HG03575 (cell line): ENCODE results near the gene FBXW7.
"Not testable (repeated sequence)": the region's sequence is repeated elsewhere in the genome, so short reads cannot be mapped to it uniquely, and the experiment has no call there.

ENCODE experiments used
- ATAC-seq: cut with Tn5 transposase; IDR thresholded peaks from one replicate; pipeline ENCODE4 v1.9.1; 2021; ENCODE audit not compliant: unreplicated experiment, insufficient number of reproducible peaks, low FRiP score; ENCODE audit errors: extremely low read depth

Gene FBXW7

GRCh38 chr4:152554742-152555141, 18.9 kb upstream of the FBXW7 start:
- no peak for ATAC-seq

DNA sequence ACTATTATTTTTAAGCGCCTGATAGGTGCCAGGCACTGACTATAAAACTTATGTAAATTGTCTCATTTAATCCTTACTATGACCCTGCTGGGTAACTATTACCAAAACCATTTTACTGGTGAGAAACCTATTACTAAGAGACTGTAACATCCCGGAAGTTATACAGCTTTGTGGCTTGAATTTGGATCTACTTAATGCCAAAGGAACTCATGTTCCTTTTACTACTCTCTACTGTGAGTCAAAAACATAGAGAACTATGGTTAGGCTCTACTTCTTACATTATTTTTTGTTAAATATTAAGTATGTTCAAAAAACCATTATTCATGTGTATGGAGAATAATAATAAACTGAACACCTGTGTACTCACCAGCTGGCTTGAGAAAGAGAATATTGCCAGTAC, 14.8 kb upstream of the FBXW7 start:
- not testable (repeated sequence) for ATAC-seq

DNA sequence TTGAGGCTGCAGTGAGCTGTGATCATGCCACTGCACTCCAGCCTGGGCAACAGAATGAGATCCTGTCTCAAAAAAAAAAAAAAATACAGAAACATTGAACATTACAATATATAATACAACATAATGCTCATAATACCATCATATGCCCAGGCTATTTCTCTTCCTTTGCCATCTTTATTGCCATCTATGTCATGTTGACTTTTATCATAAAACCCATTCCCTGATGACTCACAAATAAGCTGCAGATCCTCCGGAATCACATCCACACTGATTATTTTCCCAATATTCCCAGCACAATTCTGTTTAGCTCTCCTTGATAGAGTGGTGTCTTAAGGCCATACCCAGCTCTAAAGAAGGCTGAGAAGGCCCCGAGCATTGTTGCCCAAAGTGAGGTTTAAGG, 9.2 kb upstream of the FBXW7 start:
- ATAC-seq = no peak

DNA sequence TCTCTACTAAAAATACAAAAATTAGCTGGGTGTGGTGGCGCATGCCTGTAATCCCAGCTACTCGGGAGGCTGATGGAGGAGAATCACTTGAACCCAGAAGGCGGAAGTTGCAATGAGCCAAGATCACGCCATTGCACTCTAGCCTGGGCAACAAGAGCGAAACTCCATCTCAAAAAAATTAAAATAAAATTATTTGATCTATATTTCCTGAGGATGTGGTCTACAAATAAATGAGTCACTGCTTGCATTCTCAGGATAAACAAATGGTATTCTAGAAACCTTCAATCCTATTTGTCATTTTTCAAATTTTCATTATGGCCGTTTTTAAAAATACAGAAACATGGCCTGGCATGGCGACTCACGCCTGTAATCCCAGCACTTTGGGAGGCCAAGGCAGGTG, 8.6 kb upstream of the FBXW7 start:
- not testable (repeated sequence) for ATAC-seq

DNA sequence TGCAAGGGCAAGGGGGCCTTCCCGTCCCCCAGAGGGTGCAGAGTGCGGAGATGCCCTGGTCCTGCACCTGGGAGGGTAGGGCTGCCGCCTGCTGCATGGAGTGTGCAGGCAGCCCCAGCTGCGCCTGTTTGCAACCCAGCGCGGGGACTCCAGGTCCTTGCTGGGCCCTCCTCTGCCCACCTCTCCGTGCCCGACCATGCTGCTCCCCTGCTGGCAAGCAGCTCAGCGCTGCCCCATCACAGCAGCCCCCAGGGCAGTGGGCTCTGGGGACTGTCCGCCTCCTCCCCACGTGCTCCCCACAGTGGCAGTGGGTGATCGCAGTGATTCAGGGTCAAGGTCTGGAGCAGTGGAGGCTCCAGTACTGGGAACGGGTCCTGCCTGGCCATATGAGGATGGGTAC, 5.0 kb upstream of the FBXW7 start:
- no peak for ATAC-seq

- no peak for ATAC-seq
Measured at GRCh38 chr4:152540293-152540674, 4.4 kb upstream of the FBXW7 start.

DNA sequence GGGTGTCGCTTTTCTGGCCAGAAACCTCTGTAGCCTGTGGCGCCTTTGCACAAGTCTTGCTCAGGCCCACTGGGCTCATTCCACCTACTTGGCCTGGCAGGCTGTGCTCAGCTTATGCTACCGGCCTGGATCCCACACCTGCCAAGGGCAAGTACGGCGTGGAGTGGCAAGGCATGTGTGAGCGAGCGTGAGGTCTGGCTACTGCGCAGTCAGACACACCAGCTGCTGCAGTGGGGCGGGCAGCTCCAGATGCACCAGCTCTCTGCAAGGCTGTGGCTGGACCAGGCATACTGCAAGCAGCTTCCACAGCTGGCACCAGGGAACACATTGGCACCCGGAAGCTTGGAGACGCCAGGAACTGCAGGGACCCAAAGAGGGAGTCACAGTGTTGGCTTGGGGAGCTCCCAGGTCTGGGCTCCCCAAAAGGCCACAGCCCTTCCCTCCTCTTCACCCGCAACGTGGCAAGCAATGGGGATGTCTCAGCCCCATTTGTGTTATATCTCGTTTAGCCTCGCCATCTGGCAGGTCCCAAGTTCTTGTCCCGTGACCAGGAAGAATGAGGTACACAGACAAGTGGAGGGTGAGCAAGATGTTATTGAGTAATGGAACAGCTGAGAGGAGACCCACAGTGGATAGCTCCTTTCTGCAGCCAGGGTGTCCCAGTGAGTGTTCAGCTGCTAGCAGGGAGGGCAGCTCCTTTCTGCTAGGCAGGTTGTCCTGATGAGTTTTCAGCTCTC, 3.8 kb upstream of the FBXW7 start:
- ATAC-seq = no peak

- ATAC-seq = no peak
Measured at GRCh38 chr4:152537881-152538280, 2.0 kb upstream of the FBXW7 start.

DNA sequence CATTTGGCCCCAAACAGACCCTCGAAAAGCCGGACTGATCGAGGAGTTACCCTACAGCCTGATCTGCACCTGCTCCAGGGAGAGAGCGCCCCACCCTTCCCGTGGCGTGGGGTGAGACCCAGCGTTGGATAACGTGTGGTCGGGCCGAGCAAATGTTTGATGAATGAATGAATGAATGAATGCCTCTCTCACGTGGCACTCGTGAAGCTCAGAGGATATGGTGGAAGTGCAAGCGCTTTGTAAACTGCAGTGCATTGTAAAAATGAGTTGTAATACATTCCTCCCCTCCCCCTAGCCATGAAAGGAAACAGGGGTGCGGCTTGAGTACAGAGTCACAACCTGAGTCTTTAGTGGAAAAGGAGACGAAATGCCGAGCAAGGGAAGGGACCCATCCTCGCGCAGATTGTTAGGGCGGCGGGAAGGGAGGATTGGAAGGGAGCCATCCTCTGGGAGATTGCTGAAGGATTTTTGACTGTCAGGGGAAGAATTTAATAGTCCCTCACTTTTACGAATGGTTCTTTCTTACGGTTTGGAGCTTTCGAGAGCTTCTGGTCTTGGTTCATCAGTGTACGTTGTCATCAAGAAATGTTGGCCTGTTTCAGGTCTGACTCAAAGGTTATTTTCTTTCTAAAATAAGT, 772 bp upstream of the FBXW7 start:
- peak; percentile 13 for ATAC-seq

GRCh38 chr4:152535360-152535902, 461 bp downstream of the FBXW7 start:
- ATAC-seq = peak; percentile 2

- no peak for ATAC-seq
Measured at GRCh38 chr4:152534541-152535359, 1.1 kb downstream of the FBXW7 start.

DNA sequence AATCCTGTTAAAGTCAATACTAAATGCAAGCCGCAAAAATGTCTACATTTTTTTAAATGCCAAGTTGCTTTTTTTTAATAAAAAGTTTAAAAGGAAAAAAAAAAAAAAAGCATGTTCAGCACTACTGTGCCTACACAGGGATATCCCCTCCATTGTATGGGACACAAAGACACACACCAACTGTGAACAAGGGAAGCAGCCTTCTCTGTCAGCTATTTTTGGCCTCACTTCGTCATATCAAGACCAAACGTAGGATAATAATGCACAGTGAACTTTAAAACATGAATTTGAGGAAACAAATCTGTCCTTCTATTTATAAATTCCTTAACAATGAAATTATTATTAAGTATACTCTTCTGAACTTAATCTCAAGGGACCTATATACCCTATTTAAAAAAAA, 4.4 kb downstream of the FBXW7 start:
- no peak for ATAC-seq

DNA sequence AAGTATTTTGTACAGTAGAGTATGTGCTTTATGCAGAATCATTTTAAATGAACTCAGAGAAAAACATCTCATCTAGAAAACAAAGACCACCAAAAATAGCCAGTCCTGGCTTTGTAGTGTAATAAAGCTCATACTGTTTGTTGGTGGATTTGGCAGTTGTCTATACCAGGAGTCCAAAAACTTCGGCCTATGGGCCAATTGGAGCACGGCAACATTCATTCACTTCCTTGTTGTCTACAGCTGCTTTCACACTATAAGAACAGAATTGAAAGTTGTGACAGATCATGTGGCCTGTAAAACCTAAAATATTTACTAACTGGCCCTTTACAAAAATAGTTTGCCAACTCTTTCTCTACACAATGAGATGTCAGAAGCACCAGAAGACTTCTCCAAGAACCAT, 5.3 kb downstream of the FBXW7 start:
- no peak for ATAC-seq

DNA sequence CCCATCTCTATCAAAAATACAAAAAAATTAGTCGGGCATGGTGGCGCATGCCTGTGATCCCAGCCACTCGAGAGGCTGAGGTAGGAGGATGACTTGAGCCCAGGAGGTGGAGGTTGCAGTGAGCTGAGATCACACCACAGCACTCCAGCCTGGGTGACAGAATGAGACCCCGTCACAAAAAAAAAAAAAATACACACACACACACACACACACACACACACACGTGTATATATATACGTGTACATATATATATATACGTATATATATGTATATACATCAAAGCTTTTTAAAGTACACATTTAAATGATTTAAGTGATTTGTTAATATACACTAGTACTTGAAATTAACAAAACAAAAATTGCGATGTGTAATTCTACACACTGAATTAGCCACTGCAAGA, 6.0 kb downstream of the FBXW7 start:
- ATAC-seq = no peak

- no peak for ATAC-seq
Measured at GRCh38 chr4:152528060-152528459, 7.8 kb downstream of the FBXW7 start.

GRCh38 chr4:152525878-152526277, 10.0 kb downstream of the FBXW7 start:
- no peak for ATAC-seq

GRCh38 chr4:152524427-152524826, 11.5 kb downstream of the FBXW7 start:
- no peak for ATAC-seq

DNA sequence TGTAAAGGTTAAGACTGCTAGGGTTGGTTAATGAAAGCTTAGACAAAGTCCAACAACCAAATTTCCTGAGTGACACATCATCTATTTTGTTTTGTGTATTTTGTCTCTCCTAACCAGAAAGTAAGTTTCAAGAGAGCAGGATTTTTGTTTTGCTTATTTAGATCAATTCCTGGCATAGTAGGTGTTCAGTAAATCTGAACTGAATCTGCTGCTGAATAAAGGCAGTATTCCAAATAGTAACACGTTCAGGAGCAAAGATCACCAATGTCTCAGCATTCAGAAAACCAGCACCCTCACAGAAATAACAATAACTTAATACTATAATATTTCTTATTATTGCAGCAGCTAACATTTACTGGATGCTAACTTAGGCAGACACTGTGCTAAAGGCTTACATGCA, 12.2 kb downstream of the FBXW7 start:
- ATAC-seq = no peak

- no peak for ATAC-seq
Measured at GRCh38 chr4:152522754-152523153, 13.1 kb downstream of the FBXW7 start.

GRCh38 chr4:152522245-152522644, 13.6 kb downstream of the FBXW7 start:
- no peak for ATAC-seq
